ENCODE data around the gene SNX20.

Gene SNX20

GRCh38 chr16:50628156-50628802 is 52.8 kb downstream of the SNX20 start:
- in situ Hi-C loops (cut with HindIII; ENCODE audit: low pct_ligation_motif_present, low pct_unique_long_range_greater_than_20kb, low sequenced_read_pairs) = no loop called here
- DNase-seq = no peak

- DNase-seq = peak; percentile 20
- in situ Hi-C loops (cut with HindIII; ENCODE audit: low pct_ligation_motif_present, low pct_unique_long_range_greater_than_20kb, low sequenced_read_pairs) = no loop called here
These were observed 53.7 kb downstream of the SNX20 start for GRCh38 chr16:50627419-50627818.

GRCh38 chr16:50626868-50627267 is 54.2 kb downstream of the SNX20 start:
- no peak for DNase-seq

GRCh38 chr16:50625374-50625773 is 55.7 kb downstream of the SNX20 start:
- in situ Hi-C loops (cut with HindIII; ENCODE audit: low pct_ligation_motif_present, low pct_unique_long_range_greater_than_20kb, low sequenced_read_pairs) = no loop called here

More at GRCh38 chr16:50626868-50627267, 54.2 kb downstream of the SNX20 start:
- in situ Hi-C loops (cut with HindIII; ENCODE audit: low pct_ligation_motif_present, low pct_unique_long_range_greater_than_20kb, low sequenced_read_pairs) = no loop called here

GRCh38 chr16:50624449-50624970 is 56.6 kb downstream of the SNX20 start:
- in situ Hi-C loops (cut with HindIII; ENCODE audit: low pct_ligation_motif_present, low pct_unique_long_range_greater_than_20kb, low sequenced_read_pairs) = no loop called here
- DNase-seq = no peak

More at GRCh38 chr16:50625374-50625773, 55.7 kb downstream of the SNX20 start:
- DNase-seq = no peak

GRCh38 chr16:50622643-50623369 is 58.3 kb downstream of the SNX20 start:
- in situ Hi-C loops (cut with HindIII; ENCODE audit: low pct_ligation_motif_present, low pct_unique_long_range_greater_than_20kb, low sequenced_read_pairs) = no loop called here

GRCh38 chr16:50622029-50622428 is 59.1 kb downstream of the SNX20 start:
- no peak for DNase-seq
- in situ Hi-C loops (cut with HindIII; ENCODE audit: low pct_ligation_motif_present, low pct_unique_long_range_greater_than_20kb, low sequenced_read_pairs) = no loop called here

More at GRCh38 chr16:50622643-50623369, 58.3 kb downstream of the SNX20 start:
- DNase-seq = no peak
